AG08395 (cell line): ENCODE results near the gene EHBP1L1.
A peak's percentile ranks its signal among the peaks of the same experiment; 100 is the strongest.
"Not testable (repeated sequence)": the region's sequence is repeated elsewhere in the genome, so short reads cannot be mapped to it uniquely, and the experiment has no call there.

Experiments used
- DNase-seq: peaks from one replicate; pipeline ENCODE4 v3.0.0; 2012; ENCODE audit warnings: mixed read lengths, low spot score

Gene EHBP1L1

DNA sequence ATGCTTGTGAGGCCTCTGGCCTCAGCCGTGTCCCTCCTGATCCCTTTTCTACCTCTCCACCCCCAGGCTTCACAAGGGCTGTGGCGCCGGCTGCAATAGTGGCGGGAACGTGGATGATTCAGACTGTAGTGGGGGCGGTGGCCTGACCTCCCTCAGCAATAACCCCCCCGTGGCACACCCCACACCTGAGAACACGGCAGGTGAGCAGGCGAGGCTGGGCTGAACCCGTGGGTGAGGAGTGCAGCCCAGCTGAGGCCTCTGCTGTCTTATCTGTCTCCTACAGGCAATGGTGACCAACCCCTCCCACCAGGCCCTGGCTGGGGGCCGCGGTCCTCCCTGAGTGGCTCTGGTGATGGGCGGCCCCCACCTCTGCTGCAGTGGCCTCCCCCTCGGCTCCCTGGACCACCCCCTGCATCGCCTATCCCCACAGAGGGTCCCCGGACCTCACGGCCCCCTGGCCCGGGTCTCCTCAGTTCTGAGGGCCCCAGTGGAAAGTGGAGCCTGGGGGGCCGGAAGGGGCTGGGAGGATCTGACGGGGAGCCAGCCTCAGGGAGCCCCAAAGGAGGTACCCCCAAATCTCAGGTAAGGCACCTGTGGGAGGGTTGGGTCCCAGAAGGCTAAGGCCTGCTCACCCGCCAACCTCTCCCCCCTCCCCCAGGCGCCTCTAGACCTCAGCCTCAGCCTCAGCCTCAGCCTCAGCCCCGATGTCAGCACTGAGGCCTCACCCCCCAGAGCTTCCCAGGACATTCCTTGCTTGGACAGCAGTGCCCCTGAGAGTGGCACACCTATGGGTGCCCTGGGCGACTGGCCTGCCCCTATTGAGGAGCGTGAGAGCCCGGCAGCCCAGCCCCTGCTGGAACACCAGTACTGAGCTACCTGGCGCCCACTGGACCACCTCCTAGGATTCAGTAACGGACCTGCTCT is 60.5 kb downstream of the EHBP1L1 start:
- no peak for DNase-seq

DNA sequence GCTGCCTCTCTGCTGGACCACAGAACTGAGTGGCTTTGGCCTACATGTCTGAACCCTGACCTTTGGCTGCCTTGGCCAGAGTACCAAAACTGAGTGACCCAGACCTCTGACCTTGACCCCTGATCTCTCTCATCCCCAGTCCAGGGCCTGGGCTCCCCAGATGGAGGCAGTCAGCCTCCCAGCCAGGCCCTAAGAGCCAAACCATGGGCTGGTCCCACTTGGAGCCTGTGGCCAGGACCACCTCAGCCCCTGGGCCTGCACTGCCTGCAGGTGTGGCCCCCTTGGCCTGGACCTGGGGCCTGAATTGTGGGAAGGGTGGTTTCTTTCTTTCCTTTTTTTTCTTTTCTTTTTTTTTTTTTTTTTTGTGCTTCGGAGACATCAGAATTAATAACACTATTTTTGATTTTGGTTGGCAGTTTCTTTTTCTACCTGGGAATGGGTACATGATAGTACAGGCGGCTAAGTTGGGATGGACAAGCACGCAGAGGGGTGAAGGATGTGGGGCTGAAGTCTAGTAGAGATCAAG is 61.2 kb downstream of the EHBP1L1 start:
- no peak for DNase-seq

DNA sequence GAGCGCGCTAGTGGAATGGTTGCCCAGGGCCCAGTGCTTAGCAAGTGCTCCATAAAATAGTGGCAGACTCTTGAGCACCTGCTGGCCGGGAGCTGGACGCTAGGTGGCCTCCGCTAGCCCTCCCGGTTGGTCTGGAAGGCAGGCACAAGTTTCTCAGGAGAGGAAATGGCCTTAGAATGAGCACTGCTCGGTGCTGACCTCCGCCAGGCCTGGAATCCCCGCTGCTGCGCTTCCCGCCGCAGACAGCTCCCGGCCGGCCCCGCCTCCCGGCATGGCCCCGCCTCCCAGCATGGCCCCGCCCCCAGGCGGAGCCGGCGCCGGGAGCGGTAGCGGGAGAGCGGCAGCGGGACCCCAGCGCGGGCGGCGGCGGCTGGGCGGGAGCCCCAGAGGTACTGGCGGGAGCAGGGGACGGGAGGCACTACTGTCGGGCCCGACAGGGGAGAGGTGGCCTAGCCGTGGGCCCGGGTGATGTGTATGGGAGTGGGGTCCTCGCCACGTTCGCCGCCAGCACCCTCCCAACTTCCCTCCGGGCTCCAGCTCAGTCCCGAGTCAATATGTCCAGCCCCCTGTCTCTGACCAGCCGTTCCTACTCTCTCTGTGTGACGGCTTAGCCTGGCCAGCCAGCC is 62.1 kb downstream of the EHBP1L1 start, which contains the start of gene SIPA1:
SIPA1 (plus strand) TSS at position 308 of the 626 bp plus-strand sequence. CDS start 2,821 bp downstream, outside the sequence.
- peak; percentile 93 for DNase-seq

DNA sequence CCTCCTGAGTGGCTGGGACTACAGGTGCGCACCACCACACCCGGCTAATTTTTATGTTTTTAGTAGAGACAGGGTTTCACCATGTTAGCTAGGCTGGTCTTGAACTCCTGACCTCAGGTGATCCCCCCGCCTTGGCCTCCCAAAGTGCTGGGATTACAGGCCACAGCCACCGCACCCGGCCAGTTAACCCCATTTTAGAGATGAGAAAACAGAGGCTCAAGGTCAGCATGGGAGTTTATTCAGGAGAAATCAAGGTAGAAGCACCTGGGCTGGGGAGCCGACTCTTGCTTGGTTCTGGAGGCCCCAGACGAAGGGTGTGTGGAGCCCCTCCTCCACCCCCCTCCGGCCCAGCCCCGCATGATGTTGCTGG is 63.4 kb downstream of the EHBP1L1 start:
- not testable (repeated sequence) for DNase-seq

DNA sequence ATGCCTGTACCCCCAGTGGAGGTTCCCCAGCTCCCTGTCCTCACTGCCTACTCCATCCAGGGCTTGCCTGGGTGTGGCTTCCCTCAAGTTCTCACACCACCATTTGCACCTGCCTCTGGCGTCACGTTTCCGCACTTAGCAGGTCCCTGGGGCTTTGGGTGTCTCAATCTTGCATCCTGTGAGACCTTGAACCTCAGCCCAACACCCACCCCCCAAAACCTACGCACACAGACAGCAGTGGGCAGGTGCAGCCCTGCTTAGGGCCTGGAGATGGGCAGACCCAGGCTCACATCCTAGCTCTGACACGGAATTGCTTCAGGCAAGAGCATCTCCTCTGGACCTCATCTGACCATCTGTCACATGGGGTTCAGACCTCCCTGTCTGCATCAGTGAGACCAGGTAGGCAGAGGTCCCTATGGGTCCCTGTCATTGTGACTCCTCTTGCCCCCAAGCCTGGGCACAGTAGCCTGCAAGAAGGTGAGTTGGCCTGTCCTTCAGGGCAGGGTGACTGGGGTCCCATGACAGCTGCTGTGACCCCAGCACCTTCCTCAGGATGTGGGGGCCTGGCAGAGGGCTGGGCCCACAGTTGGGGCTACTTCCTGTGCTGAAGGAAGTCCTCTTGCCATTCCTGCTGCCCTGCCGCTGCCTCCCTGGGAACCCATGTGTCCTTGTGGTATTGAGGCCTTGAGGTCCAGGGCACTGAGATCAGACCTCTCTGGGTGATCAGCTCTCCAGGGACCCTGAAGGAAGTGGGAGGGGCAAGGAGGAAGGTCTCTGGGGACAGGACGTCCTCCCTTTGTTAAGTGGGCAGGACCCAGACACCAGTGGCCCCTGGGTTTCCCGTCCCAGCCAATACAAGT is 64.0 kb downstream of the EHBP1L1 start:
- no peak for DNase-seq

DNA sequence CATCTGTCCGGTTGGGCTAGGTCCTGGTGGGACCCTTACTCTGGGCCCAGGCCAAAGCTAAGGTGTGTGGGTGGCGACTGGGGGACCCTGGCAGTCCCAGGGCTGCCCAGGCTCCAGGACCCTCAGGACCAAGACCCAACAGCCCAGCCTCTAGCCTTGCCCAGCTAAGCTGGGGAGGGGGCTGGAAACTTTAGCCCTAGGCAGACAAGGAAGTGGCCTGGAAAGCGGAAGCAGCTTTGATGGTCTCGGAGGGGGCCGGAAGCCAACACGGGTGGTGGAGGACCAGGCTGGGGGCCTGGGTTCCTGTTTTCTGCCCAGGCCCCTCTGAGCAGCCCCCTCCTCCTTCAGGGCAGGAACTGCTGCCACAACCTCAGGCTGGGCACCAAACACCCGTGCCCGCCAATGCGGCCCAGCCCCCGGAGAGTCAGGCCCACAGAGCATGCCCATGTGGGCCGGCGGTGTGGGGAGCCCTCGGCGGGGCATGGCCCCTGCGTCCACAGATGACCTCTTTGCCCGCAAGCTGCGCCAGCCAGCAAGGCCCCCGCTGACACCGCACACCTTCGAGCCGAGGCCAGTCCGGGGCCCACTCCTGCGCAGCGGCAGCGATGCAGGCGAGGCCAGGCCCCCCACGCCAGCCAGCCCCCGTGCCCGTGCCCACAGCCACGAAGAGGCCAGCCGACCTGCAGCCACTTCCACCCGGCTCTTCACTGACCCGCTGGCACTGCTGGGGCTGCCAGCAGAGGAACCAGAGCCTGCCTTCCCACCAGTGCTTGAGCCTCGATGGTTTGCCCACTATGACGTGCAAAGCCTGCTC is 64.8 kb downstream of the EHBP1L1 start:
- DNase-seq, result no peak

DNA sequence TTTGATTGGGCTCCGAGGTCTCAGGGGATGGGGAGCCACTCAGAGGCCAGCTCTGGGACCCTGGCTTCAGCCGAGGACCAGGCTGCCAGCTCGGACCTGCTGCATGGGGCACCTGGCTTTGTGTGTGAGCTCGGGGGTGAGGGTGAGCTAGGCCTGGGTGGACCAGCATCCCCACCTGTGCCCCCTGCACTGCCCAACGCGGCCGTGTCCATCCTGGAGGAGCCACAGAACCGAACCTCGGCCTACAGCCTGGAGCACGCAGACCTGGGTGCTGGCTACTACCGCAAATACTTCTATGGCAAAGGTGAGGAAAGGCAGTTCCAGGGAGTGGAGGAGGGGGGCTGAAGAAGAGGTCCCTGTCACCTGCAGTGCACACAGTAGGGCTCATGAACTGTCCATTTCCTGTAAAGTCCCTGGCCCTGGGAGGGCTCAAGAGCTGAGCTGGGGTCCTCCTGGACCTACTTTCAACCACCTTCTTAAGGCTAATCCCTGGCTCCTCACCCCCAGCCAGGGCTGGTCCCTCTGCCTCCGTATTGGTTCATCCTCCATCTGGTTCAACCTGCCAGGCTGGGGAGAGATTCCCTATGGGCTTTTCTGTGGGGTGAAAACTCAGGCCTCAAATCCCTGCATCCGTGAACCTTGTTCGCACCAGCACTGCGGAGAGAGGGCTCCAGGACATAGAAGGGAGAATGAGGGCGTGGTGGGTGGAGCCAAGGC is 65.6 kb downstream of the EHBP1L1 start:
- DNase-seq, result no peak
